ENCODE measurements around the gene OR1F1.
"Not testable (repeated sequence)": the region's sequence is repeated elsewhere in the genome, so short reads cannot be mapped to it uniquely, and the experiment has no call there.

Gene OR1F1

DNA sequence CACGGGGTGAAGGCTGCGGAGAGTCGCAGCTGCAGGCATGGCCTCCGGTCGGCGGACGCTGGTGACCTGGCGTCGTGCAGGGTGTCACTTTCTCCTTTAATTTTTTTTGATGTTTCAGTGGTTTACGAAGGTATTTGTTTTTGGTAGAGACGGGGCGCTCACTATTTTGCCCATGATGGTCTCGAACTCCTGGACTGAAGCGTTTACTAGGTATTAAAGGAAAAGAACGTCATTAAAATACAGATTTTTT is 36.1 kb upstream of the OR1F1 start:
- DNase-seq = no peak

DNA sequence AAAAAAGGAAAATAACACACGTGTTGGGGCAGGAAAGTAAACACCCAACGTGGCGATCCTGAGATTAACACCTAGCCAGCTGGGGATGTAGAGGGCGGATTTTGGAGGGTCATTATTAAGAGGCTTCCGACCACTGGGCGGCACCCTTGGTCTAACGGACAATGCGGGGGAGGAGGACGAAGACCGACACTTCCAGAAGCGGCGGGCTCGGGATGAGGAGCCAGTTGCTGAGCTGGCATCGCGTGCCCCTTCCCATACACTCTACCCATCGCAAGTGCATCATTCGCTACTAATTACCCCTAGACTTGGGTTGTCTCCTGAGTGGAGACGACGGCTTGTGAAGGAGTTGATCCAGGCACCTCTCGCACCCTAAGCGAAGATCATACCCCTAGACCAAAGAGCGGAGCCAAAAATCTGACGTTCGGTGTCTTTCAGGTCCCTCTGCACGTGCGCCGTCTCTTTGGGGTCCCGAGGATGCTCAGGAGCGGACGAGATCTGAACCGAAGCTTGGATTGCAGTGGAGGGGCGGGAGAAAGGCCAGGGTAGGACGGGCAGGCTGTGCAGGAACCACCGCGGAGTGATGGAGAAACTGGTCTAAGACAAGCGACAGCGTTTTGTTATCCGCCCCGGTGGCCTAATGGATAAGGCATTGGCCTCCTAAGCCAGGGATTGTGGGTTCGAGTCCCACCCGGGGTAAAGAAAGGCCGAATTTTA is 35.6 kb upstream of the OR1F1 start:
- peak; percentile 96 for DNase-seq

DNA sequence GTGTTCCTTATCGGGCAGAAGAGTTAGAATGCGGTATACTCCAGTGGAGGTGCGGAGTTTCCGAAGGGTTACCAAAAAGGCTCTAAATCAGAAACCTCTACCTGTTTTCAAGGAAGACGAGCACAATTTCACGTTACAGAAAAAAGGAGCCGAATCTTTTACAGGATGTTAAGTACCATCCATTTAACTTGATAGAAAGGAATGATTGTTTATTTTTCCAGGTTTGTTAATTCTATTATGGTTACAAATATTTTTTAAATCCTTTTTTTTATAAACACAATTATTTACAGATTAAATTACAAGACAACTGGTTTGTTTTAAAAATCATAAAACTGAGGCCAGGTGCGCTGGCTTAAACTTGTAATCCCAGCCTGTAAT is 35.0 kb upstream of the OR1F1 start:
- no peak for DNase-seq

DNA sequence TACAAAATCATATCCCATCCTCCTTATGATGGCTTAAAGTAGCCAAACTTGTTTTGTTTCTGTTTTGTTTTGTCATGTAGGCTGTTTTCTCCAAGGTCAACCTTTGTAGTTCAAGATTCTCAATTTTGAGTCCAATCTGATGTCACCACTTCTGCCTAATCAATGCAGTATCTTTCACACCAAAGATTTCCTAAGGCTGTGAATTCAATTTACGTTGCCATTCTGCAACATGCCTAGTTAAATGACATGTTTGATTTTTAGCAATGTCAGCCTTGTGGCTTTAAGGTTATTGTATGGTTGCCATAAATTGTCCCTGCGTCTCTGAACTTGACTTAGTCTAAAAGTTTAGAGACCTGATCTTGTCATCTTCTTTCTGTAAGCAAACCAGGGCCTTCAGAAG is 32.8 kb upstream of the OR1F1 start:
- no peak for DNase-seq

DNA sequence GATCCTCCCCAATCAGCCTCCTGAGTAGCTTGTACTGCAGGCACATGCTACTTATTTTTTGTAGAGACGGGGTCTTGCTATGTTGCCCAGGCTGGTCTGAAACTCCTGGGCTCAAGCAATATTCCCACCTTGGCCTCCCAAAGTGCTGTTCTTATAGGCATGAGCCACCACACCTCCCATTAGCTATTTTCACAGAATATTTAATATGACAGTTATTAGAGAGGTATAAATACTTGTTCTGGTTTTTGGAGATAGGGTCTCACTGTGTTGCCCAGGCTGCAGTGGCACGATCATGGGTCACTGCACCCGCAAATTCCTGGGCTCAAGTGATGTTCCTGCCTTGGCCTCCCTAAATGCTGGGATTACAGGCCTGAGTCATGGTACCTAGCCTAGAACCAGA is 32.0 kb upstream of the OR1F1 start:
- no peak for DNase-seq

DNA sequence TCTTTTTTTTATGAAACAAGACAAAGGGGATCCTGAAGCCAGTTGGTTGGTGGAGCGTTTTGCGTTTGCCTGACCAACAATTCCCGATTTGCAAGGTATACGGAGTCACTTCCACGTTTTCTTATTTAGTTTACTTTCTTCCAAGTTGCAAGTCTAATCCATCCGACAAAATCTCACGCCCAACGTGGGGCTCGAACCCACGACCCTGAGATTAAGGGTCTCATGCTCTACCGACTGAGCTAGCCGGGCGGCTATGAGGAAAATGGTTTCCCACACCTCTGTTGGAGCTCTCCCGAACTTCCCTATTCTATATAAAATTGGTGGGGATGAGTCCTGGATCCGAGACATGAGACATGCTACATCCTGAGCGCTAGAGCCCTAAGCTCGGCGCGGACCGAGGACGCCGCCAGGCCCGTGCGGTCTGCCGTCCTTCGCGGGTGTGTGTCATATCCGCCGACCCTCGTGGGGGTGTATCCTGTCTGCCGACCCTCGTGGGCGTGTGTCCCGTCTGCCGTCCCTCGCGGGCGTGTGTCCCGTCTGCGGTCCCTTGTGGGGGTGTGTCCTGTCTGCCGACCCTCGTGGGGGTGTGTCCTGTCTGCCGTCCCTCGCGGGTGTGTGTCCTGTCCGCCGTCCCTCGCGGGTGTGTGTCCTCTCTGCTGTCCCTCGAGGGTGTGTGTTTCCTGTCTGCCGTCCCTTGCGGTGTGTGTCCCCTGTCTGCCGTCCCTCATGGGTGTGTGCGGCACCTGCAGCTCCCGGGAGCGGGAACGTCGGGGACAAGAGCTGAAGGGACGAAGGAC is 30.6 kb upstream of the OR1F1 start:
- DNase-seq = peak; percentile 89

DNA sequence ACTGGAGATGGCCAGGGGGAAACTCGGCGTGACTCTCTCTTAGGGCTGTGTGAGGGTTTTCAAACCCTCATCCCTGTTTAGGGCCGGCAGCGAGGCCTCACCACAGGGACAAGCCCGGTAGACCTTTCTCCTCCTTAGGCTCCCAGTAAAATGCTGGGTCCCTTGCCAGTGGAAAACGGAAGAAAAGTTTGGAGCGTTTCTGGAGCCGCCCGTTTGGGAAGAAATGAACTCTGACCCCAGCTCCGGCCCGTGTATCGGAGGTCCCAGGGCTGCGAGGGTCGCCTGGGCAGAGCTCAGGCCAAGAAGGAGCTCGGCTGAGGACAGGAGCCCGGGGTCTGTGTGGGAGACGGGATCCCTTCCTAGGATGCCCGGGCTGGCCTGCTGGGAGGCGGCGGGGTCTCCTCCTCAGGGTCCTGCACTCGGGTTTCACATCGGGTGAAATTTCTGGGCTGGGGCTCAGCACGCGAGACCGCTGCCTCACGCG is 29.9 kb upstream of the OR1F1 start:
- no peak for DNase-seq

DNA sequence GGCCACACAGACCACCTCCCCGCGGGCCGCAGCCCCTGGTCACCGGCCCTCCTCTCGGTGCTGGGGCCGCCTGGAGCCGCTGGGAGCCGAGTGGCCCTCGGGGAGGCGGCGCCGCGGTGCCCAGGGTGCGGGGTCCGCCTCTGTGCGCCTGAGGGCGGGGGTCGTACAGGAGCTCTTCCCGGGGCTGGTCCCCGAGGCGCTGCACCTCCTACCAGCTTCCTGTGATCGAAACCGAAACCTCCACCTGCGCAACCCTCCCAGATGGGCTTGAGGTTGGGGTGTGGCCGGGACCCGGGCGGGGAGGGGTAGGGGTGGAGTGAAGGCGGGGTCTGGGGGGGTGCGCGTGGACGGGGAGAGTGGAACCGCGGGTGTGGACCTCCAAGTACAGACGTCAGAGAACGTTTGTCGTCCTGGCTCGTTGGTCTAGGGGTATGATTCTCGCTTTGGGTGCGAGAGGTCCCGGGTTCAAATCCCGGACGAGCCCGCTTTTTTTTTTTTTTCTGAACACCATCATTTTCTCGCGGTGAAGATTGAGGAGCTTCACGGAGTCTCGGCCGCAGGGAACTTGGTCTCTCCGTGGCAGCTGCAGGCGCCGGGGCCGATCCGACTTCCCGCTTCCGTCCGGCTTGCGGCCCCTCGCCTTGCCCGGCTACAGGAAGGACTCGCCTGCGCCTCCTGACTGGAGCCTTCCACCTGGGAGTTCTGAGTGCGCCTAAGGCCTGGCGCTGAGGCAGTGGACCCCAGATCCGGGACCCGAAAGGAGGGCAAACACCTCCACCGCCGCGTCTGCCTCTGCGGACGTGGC is 29.3 kb upstream of the OR1F1 start:
- no peak for DNase-seq

DNA sequence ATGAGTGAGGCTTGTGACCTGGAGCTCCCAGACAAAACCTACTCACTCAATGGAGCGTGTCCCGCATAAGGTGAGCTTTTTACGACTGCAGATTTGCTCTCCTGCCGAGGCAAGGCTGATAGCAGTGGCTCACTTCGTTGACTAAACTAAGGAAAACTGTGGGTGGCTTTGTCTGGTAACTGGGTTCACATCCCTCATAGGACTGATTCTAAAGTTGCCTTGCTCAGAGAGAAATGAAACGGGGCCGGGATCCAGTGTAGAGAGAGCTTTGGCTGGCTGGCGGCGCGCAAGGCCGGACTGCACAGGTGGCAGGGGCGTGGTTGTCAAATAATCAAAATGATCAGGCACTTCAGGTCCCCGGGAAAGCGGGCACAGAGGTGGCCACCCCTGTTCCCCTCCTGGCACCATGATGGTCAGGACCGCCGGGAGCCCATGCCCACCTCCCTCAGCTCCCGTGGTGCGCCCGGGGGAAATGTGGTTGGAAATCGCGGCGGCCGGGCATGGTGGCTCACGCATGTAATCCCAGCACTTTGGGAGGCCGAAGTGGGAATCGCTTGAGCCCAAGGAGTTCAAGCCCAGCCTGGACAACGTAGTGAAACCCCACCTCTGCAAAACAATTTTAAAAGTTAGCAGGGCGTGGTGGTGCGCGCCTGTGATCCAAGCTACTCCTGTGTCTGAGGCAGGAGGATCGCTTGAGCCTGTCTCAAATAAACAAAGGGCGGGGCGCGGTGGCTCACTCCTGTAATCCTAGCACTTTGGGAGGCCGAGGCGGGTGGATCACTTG is 26.6 kb upstream of the OR1F1 start:
- no peak for DNase-seq

DNA sequence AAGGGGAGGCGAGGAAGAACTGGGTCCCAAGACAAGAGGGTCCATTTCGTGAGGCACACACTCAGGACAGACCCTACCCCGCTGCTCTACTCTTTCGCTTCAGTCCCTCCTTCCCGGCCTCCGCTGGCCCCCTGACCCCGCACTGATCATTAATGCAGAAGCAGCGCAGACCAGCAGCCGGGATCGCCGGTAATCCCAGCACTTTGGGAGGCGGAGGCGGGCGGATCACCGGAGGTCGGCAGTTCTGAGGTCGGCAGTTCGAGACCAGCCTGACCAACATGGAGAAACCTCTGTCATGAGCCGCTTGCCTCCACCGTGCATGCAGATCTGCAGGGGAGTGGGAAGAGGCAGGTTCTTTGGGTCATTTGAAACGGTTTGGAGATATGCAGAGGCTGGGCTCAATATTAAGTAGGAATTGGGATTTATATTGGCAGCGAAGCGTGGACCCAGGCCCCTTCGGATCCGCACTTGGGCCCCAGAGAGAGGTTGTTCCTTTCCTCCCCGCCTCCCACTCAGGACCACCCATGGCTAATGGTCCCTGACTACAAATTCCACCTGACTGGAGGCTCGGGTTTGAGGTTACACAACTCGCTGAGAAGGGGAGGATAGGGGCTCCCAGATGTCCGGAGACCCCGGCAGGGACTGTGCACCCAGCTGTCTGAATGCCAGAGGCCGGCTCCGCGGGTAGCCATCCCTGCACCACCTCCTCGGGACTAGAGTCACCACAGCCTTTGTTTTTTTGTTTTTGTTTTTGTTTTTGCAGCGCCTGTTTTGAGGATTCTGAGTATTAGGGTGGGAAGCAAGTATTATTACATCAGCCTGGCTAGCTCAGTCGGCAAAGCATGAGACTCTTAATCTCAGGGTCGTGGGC is 23.6 kb upstream of the OR1F1 start:
- no peak for DNase-seq

DNA sequence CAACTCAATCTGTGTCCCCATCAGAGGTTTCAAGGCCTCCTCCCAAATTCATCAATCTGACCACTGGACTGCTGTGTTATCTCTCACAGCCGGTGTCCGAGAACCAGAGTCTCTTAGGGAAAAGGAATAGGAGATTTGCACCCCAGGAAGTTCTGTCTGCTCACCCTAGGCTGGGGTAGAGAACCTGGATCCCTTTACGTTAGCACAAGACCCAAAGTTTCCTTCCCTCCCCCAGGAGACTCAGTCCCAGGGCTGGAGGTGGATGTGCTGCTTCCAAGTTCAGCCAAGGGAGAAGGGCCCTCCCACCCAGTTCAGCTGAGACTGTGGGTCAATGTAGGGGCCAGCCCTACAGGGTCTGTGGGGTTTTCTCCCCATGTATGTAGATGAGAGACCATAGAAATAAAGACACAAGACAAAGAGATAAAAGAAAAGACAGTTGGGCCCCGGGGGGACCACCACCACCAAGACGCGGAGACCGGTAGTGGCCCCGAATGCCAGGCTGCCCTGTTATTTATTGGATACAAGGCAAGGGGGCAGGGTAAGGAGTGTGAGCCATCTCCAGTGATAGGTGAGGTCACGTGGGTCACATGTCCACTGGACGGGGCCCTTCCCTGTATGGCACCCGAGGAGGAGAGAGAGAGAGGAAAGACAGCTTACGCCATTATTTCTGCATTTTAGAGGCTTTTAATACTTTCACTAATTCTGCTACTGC is 22.7 kb upstream of the OR1F1 start:
- DNase-seq = no peak

DNA sequence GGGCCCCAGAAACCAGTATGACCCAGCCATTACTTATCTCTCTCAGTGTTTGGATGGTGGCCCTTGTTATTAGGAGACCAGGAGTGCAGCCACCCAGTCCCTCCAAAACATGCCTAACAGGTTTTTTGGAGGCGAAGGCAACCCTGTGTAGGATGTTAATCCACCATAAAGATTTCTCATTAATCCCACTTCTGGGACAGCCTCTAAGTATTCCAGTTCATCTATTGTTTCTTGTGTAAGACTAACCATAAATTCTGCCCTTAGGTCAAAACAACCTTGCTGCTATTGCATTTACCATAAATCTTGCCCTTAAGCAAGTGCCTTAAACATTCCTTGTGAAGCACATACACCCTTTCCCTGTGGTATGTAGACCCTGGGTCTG is 21.5 kb upstream of the OR1F1 start:
- no peak for DNase-seq

DNA sequence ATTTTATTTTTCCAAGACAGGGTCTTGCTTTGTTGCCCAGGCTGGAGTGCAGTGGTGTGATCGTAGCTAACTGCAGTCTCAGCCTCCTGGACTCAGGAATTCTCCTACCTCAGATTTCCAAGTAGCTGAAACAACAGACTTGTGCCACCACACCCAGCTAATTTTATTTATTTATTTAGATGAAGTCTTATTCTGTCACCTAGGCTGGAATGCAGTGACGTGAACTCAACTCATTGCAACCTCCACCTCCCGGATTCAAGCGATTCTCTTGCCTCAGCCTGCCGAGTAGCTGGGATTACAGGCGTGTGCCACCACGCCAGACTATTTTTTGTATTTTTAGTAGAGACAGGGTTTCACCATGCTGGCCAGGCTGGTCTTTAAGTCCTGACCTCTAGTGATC is 19.3 kb upstream of the OR1F1 start:
- not testable (repeated sequence) for DNase-seq

DNA sequence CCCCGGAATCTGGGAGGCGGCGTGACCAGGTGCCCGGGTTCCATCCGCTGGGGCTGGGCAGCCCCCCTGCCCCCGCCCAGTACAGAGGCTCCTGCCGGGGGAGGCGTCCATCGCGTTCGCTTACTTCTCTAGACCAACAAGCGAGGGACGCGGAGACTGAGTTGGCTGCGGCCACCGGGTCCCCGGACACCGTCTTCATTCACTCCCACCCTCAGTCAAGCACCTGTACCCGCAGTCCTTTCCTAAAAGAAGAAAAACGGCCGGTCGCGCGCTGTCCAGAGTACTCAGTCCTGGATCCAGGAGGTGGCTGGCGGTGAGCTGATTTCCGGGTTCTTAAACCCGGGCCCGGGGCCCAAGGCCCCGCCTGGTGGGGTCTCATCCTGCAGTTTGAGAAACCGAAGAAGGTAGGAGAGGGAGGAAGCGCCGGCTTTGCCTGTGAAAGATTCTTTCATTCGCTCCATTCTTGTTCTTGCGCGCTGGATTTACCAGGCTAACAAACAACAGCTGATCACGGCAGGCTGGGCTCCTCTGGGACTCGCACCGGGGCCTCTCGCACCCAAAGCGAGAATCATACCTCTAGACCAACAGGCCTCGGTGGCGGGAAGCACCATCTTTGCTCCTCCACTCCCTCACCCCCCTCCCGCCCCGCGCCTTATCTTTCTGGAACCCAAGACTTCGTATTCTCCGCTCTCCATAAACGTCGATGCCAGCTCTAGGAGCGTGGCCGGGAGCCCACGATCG is 17.4 kb upstream of the OR1F1 start:
- no peak for DNase-seq

DNA sequence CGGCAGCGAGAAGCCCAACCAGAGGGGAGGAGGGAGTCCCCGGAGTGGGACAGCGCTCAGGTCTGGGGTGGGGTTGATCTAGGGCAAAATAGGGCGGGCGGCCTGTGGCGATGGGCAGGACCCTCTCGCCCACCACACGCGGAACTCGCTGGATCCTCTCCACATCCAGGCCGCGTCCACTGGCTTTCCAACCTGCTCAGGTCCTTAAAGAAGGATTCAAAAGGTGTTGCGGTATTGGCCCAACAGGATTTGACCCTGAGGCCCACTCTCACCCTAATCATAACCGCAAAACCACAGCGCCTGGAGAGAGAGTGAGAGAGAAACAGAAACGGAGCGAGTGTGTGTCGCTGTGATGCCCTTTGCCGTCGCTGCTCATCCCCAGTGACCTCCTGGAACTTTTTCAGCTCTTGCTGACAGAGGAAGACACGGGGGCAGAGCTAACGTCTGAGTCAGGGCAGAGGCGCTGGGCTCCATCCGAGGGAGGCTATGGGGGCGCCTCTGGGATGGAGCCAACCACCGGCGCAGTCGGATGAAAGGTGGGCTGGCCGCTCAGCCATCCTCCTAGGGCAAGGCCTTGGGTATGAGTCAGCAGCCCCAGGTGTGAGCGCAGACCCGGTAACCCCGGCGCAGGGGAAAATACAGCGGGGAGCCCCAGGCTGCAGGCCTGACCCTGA is 16.7 kb upstream of the OR1F1 start:
- DNase-seq = no peak

DNA sequence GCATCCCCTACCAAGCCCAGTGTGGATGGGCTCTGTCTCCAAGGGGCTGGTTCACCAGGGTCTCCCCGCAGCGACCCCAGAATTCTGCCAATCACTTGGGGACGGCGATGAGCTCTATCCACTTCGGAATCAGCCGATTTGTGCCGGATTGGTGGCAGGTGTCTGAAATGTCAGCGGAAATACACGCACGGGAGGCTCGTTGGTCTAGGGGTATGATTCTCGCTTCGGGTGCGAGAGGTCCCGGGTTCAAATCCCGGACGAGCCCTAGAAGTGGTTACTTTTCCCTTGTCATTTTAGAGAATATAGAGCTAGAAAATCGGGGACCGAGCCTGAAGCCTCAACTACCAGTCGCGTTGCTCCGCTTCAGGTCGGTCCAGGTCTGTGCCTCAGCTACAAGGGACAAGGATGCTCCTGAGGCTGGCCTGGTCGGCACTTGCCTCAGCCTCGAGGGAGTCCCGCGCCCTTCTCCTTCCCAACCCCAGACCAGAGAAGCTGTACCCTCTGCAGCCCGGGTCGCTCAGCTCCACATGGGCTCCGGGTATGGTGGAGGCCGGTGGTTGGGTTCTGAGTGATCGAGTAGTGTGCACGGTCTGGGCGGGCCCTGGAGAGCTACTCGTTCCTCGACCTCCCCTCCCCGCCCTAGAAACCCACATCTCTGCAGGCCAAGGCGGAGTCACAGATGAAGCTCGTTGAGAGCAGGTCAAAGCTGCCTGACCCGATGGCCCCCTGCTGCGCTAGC is 16.0 kb upstream of the OR1F1 start:
- DNase-seq = peak; percentile 83

DNA sequence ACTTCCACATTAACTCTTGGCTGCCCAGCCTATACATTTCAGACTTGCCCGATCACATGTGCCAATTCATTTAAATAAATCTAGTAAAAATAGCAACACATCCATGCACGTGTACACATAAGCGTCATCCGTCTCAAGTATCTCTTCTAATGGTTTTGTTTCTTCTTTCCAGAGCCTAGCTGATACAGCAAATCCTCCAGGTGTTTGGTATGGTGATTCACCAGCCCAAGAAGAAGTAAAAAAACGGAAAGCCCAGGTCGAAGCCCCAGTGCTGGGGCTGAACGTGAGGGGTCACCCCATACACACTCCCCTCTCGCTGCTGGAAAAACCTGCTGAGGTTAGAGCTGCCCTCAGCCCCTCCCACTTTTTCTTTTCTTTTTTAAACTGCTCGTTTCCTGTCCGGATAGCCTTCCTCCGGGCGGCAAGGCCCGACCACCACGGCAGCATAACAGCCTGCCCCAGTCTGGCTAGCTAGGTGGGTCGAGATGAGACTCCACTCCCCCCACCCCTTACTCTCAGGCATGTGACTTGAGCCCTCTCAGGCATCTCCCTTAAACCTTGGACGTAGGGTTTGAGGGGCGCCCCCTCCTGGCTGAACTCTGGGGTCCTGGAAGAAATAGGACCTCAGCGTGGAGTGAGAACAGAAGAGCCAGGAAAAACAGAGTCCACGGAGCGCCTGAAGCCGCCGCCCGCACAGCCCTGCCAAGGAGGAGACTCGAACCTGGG is 13.9 kb upstream of the OR1F1 start:
- no peak for DNase-seq

DNA sequence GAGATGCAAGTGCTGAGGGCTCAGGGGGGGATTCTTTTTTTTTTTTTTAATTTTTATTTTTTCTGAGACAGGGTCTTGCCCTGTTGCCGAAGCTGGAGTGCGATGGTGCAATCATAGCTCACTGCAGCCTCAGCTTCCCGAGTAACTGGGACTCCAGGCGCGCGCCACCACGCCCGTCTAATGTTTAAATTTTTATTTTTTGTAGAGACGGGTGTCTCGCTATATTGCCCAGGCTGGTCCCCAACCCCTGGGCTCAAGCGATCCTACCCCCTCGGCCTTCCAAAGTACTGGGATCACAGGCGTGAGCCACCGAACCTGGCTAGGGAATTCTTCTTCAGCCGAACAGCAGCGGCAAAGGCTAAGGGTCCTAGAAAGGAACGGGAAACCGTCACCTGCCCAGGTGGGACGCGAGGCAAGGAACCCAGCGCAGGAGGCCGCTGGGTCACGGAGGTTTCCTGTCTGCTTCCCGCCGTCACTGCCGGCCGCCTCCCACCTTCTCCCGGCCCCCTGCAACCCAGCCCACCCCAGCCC is 13.3 kb upstream of the OR1F1 start:
- DNase-seq = no peak
